ENCODE results near the gene FTSJ1. TPM values are rescaled to one million over a fixed set of nuclear protein-coding genes. Genes with fewer than 3 reads are reported as not detected.
A peak's percentile ranks its signal among the peaks of the same experiment; 100 is the strongest.

FTSJ1 gene
- total RNA-seq, 1 experiment from 2014 or later: 49.4 TPM

GRCh38 chrX:48532161-48532560 is 56.2 kb downstream of the FTSJ1 start:
- Mint-ChIP-seq H3K9me3 (peaks cover 74% of the 10 kb centered on the region in 2 experiments), H3K36me3 (ENCODE audit: insufficient read depth in 1 of 3, low read depth in 3 of 3) (peaks cover 12 to 45% (median 27%) of the 10 kb centered on the region in 3 experiments), H3K4me3 (no peak overlapping the region), H3K27ac (peak overlapping the region in 1 of 3 experiments; percentile 5; a peak in 1 of 7 replicates), H3K4me1 (no peaks in the 10 kb centered on the region), H3K27me3 (ENCODE audit: low read depth) (no peaks in the 10 kb centered on the region)
- Histone ChIP-seq H3K4me1 (ENCODE audit: insufficient read depth, low read length) (no peaks in the 10 kb centered on the region), H2BK20ac (ENCODE audit: low read depth, low read length, poor library complexity, severe bottlenecking) (no peak overlapping the region), H3K56ac (ENCODE audit: insufficient read length, low read depth, low read length) (no peak overlapping the region), H3K14ac (ENCODE audit: insufficient read depth, low read length) (no peak overlapping the region), H4K20me1 (ENCODE audit: control insufficient read depth, insufficient read depth, insufficient read length) (no peaks in the 10 kb centered on the region), H3K9ac (ENCODE audit: extremely low read depth, insufficient read length, low read length) (no peak overlapping the region), H2AFZ (ENCODE audit: low read length) (no peak overlapping the region), H4K91ac (ENCODE audit: insufficient read length, low read depth, low read length) (no peak overlapping the region), H3K23ac (ENCODE audit: insufficient read length, low read depth, low read length) (no peak overlapping the region), H3K27me3 (ENCODE audit: insufficient read depth, low read length) (no peaks in the 10 kb centered on the region), H3K18ac (ENCODE audit: insufficient read length, low read depth, low read length) (no peak overlapping the region), H3K27ac (ENCODE audit: insufficient read length, low read depth, low read length) (no peak overlapping the region), H4K5ac (ENCODE audit: insufficient read length, low read depth, low read length) (no peak overlapping the region), H3K9me3 (ENCODE audit: control insufficient read depth, low read depth, low read length) (peaks cover 37% of the 10 kb centered on the region), H3T11ph (ENCODE audit: low read length) (no peak overlapping the region), H3K79me2 (ENCODE audit: insufficient read depth, low read length) (no peaks in the 10 kb centered on the region), H3K23me2 (ENCODE audit: insufficient read length, low read depth, low read length, poor library complexity, severe bottlenecking) (no peaks in the 10 kb centered on the region), H3K4me2 (ENCODE audit: insufficient read depth, insufficient read length, low read length) (no peak overlapping the region), H3K4ac (ENCODE audit: low read depth, low read length) (no peak overlapping the region), H2AK5ac (ENCODE audit: insufficient read length, low read length) (no peak overlapping the region), H4K8ac (replicated peaks; ENCODE audit: insufficient read length, low read depth, low read length) (no peak overlapping the region), H2BK120ac (ENCODE audit: low read depth, low read length, poor library complexity, severe bottlenecking) (no peak overlapping the region), H3K79me1 (ENCODE audit: insufficient read depth, low read depth, low read length, poor library complexity, severe bottlenecking) (no peaks in the 10 kb centered on the region), H2BK5ac (ENCODE audit: insufficient read length, low read length) (no peak overlapping the region), H2BK12ac (ENCODE audit: insufficient read length, low read depth, low read length) (no peak overlapping the region), H2BK15ac (ENCODE audit: low read depth, low read length) (no peak overlapping the region)
- TF ChIP-seq, protein P1, sequence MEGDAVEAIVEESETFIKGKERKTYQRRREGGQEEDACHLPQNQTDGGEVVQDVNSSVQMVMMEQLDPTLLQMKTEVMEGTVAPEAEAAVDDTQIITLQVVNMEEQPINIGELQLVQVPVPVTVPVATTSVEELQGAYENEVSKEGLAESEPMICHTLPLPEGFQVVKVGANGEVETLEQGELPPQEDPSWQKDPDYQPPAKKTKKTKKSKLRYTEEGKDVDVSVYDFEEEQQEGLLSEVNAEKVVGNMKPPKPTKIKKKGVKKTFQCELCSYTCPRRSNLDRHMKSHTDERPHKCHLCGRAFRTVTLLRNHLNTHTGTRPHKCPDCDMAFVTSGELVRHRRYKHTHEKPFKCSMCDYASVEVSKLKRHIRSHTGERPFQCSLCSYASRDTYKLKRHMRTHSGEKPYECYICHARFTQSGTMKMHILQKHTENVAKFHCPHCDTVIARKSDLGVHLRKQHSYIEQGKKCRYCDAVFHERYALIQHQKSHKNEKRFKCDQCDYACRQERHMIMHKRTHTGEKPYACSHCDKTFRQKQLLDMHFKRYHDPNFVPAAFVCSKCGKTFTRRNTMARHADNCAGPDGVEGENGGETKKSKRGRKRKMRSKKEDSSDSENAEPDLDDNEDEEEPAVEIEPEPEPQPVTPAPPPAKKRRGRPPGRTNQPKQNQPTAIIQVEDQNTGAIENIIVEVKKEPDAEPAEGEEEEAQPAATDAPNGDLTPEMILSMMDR (conservative IDR thresholded peaks at IDR 0.05): no peak
- DNase-seq: no peak
- WGBS (ENCODE audit: extremely low coverage, insufficient read length, low lambda C conversion rate): no CpG with 5 or more reads among the region's 1 CpG

Data from H9 (cell line).